ENCODE data around the gene RHEB. TPM values are rescaled to one million over a fixed set of nuclear protein-coding genes. Genes with fewer than 3 reads are reported as not detected.

The RHEB gene
- total and polyA plus RNA-seq, 2 of the 4 experiments (the other 2 are of a cell fraction), result 19.7 to 67.2 TPM

DNA sequence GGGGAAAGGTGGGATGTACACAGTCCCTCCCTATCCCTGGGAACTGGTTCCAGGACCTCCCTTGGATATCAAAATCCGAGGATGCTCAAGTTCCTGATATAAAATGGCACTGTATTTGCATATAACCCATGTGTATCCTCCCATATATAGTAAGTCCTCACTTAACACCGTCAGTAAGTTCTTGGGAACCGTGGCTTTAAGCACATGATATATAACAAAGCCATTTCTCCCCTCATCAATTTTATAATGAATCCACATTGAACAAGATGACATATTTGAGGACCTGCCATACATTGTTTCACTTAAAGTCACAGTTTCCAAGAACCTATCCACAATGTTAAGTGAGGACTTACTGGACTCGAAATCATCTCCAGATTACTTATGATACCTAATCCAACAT lies 85.1 kb downstream of the RHEB start:
- Histone ChIP-seq H2AK9ac (replicated peaks; ENCODE audit: low read depth, low read length, poor library complexity) (no peak overlapping the region), H4K8ac (ENCODE audit: low read depth in 2 of 2, low read length in 2 of 2) (no peak overlapping the region), H4K91ac (ENCODE audit: insufficient read depth, low read depth, low read length) (no peak overlapping the region), H3K79me1 (ENCODE audit: low read depth in 1 of 2, low read length in 2 of 2) (no peaks in the 10 kb centered on the region), H3K4me3 (ENCODE audit: insufficient read depth, low read depth, low read length) (no peak overlapping the region), H2AK5ac (ENCODE audit: low read depth, low read length) (no peak overlapping the region), H3K4me1 (ENCODE audit: control insufficient read depth, insufficient read depth, low read length) (peaks cover 6% of the 10 kb centered on the region), H2BK5ac (ENCODE audit: low read depth, low read length, poor library complexity, severe bottlenecking) (no peak overlapping the region), H3K23ac (ENCODE audit: low read depth, low read length) (no peak overlapping the region), H3K27ac (ENCODE audit: insufficient read depth, low read length) (no peak overlapping the region), H3K56ac (ENCODE audit: extremely low read depth, insufficient read depth, low read length) (no peak overlapping the region), H3K4me2 (ENCODE audit: low read depth, low read length) (no peak overlapping the region), H3K4ac (ENCODE audit: low read depth, low read length) (no peak overlapping the region), H3K27me3 (ENCODE audit: control insufficient read depth, insufficient read depth, low read length) (peaks cover 9% of the 10 kb centered on the region), H3K9me3 (ENCODE audit: control insufficient read depth, insufficient read depth, low read length) (no peaks in the 10 kb centered on the region), H4K20me1 (ENCODE audit: insufficient read depth, low read length) (no peaks in the 10 kb centered on the region), H3K36me3 (ENCODE audit: control insufficient read depth, insufficient read depth, low read length) (no peaks in the 10 kb centered on the region), H2BK120ac (ENCODE audit: low read depth, low read length) (no peak overlapping the region), H3K14ac (replicated peaks; ENCODE audit: low read depth, low read length) (no peak overlapping the region), H2BK15ac (ENCODE audit: low read depth, low read length) (no peak overlapping the region), H3K9ac (ENCODE audit: low read depth, low read length) (no peak overlapping the region), H2BK20ac (ENCODE audit: low read depth, low read length) (no peak overlapping the region), H3K9me1 (ENCODE audit: insufficient read depth, low read length) (no peaks in the 10 kb centered on the region), H2AFZ (replicated peaks; ENCODE audit: low read length, poor library complexity) (no peak overlapping the region), H4K5ac (ENCODE audit: low read depth, low read length) (no peak overlapping the region), H3K18ac (ENCODE audit: low read depth, low read length) (no peak overlapping the region)
- intact Hi-C loops (cut with micrococcal nuclease), result no loop called here
- DNase-seq (no peak), ATAC-seq (ENCODE audit: low read depth) (no peak)
- WGBS, 2 experiments (ENCODE audit: extremely low coverage in 2 of 2, insufficient read length in 1 of 2), result no CpG with 5 or more reads among the region's 4 CpGs
- ChIA-PET POLR2A (ENCODE audit: unreplicated experiment) (no interaction called here), CTCF (no interaction called here)
- dilution Hi-C loops (cut with HindIII; ENCODE audit: low sequenced_read_pairs, unreplicated experiment), result no loop called here
- BruUV-seq (replicated peaks), result no TSS peak
- in situ Hi-C loops (cut with MboI; ENCODE audit: low sequenced_read_pairs), result no loop called here
- TF ChIP-seq CHD1 (IDR thresholded peaks at IDR 0.05; ENCODE audit: low read depth, low read length) (no peak), MXI1 (IDR thresholded peaks at IDR 0.05; ENCODE audit: borderline replicate concordance, low read depth, low read length) (no peak)
